ENCODE results near the gene OVOL2.
A peak's percentile ranks its signal among the peaks of the same experiment; 100 is the strongest.

The OVOL2 gene

GRCh38 chr20:18024606-18025127 lies 33.0 kb downstream of the OVOL2 start:
- H3K4me3 ChIP-seq (ENCODE audit: low read depth, low read length): no peak overlapping the region
- no peak for TF ChIP-seq CTCF (IDR thresholded peaks at IDR 0.05; ENCODE audit: low read depth, low read length)

GRCh38 chr20:18020931-18021330 lies 36.8 kb downstream of the OVOL2 start:
- no peak for TF ChIP-seq CTCF (IDR thresholded peaks at IDR 0.05; ENCODE audit: low read depth, low read length)

GRCh38 chr20:18019068-18019467 lies 38.6 kb downstream of the OVOL2 start:
- TF ChIP-seq CTCF (IDR thresholded peaks at IDR 0.05; ENCODE audit: low read depth, low read length): 0 out of 2 replicates have a peak, but pooled peaks have one; percentile 28
- no peak overlapping the region for H3K4me3 ChIP-seq (ENCODE audit: low read depth, low read length)

More at GRCh38 chr20:18020931-18021330, 36.8 kb downstream of the OVOL2 start:
- no peak overlapping the region for H3K4me3 ChIP-seq (ENCODE audit: low read depth, low read length)

GRCh38 chr20:18018100-18018499 lies 39.6 kb downstream of the OVOL2 start:
- TF ChIP-seq CTCF (IDR thresholded peaks at IDR 0.05; ENCODE audit: low read depth, low read length): no peak

GRCh38 chr20:18016772-18017171 lies 40.9 kb downstream of the OVOL2 start:
- H3K4me3 ChIP-seq (ENCODE audit: low read depth, low read length): no peak overlapping the region
- TF ChIP-seq CTCF (IDR thresholded peaks at IDR 0.05; ENCODE audit: low read depth, low read length): no peak

More at GRCh38 chr20:18018100-18018499, 39.6 kb downstream of the OVOL2 start:
- no peak overlapping the region for H3K4me3 ChIP-seq (ENCODE audit: low read depth, low read length)

GRCh38 chr20:18014411-18014810 lies 43.3 kb downstream of the OVOL2 start:
- H3K4me3 ChIP-seq (ENCODE audit: low read depth, low read length): no peak overlapping the region
- TF ChIP-seq CTCF (IDR thresholded peaks at IDR 0.05; ENCODE audit: low read depth, low read length): no peak

- no peak overlapping the region for H3K4me3 ChIP-seq (ENCODE audit: low read depth, low read length)
Observed at GRCh38 chr20:18012901-18013300, 44.8 kb downstream of the OVOL2 start.

More at GRCh38 chr20:18012901-18013300, 44.8 kb downstream of the OVOL2 start:
- TF ChIP-seq CTCF (IDR thresholded peaks at IDR 0.05; ENCODE audit: low read depth, low read length): no peak

Data from WI38 (cell line).